Activated CD8-positive, alpha-beta T cell treated with anti-CD3 and anti-CD28 coated beads for 36 hours (primary cell): ENCODE data around the gene NFYC. TPM values are rescaled to one million over a fixed set of nuclear protein-coding genes. Genes with fewer than 3 reads are reported as not detected.

Source experiments
- ATAC-seq: fragments of 200-7000 bp; cut with Tn5 transposase; one replicate; pipeline ENCODE4 v1.10.0; 2021; ENCODE audit warnings: mild to moderate bottlenecking, moderate library complexity
- CTCF ChIA-PET: fragments of 350-600 bp; sonication (Branson Sonifier 250); formaldehyde crosslinking; loops from one replicate; lab custom pipeline; 2021; ENCODE audit warnings: antibody characterized with exemption; lab: Charles Lee
- POLR2A ChIA-PET: fragments of 350-600 bp; sonication (Branson Sonifier 250); formaldehyde crosslinking; loops from one replicate; lab custom pipeline; 2021; ENCODE audit warnings: antibody characterized with exemption; lab: Charles Lee
- DNase-seq: peaks from one replicate; pipeline ENCODE4 v3.0.0-alpha.2; 2020
- H3K27ac Mint-ChIP-seq: one replicate; pipeline ENCODE4 v1.8.0; 2021; ENCODE audit warnings: mild to moderate bottlenecking, mixed read lengths
- H3K27me3 Mint-ChIP-seq: one replicate; pipeline ENCODE4 v1.8.0; 2021; ENCODE audit warnings: mixed read lengths
- H3K36me3 Mint-ChIP-seq: one replicate; pipeline ENCODE4 v1.8.0; 2021; ENCODE audit warnings: low read depth, mixed read lengths
- H3K4me1 Mint-ChIP-seq: one replicate; pipeline ENCODE4 v1.8.0; 2021; ENCODE audit warnings: low read depth, mixed read lengths
- H3K4me3 Mint-ChIP-seq: one replicate; pipeline ENCODE4 v1.8.0; 2021; ENCODE audit warnings: mild to moderate bottlenecking, moderate library complexity, mixed read lengths
- H3K9me3 Mint-ChIP-seq: one replicate; pipeline ENCODE4 v1.8.0; 2021; ENCODE audit warnings: mixed read lengths
- CTCF ChIP-seq: fragments of 200-600 bp; IDR thresholded peaks from one replicate; pipeline ENCODE4 v1.8.0; 2022; ENCODE audit warnings: antibody characterized with exemption, mild to moderate bottlenecking
- intact Hi-C: fragments of 100-400 bp; cut with micrococcal nuclease; formaldehyde crosslinking; loops from one replicate; pipeline ENCODE4 v1.10.0; 2022
- total RNA-seq, 2 experiments: library from RNA; stranded (reverse); gene quantifications; one replicate each; pipeline ENCODE4 v1.2.3, GENCODE V29; 2021

The NFYC gene
- total RNA-seq, 2 experiments from 2014 or later = 45.6 to 53.8 TPM

- DNase-seq (no peak), ATAC-seq (peak; percentile 82)
- TF ChIP-seq CTCF = no peak
- POLR2A ChIA-PET = interaction anchor here (0.8 to 6.5 kb wide), 3 partner anchors 10 to 17 kb away, joined by 3 to 60 read pairs (median 4); partner anchors contain the start of gene NFYC
- intact Hi-C loops = no loop called here
- H3K9me3 Mint-ChIP-seq = no peaks in the 10 kb centered on the region
- peaks cover 66% of the 10 kb centered on the region for H3K4me1 Mint-ChIP-seq
- H3K27me3 Mint-ChIP-seq = no peaks in the 10 kb centered on the region
- CTCF ChIA-PET = interaction anchor here (1.1 to 2.2 kb wide), 2 partner anchors 17 to 176 kb away, joined by 3 to 5 read pairs; no protein-coding TSS in a partner anchor
- peaks cover 24% of the 10 kb centered on the region for H3K36me3 Mint-ChIP-seq
- H3K27ac Mint-ChIP-seq = peak overlapping the region; percentile 94
- H3K4me3 Mint-ChIP-seq = peak overlapping the region; percentile 93
Measured at GRCh38 chr1:40708750-40709099, 17.2 kb downstream of the NFYC start.

GRCh38 chr1:40709100-40709801 lies 17.7 kb downstream of the NFYC start:
- no peaks in the 10 kb centered on the region for H3K9me3 Mint-ChIP-seq
- no peak for TF ChIP-seq CTCF
- intact Hi-C loops = no loop called here
- DNase-seq (peak; percentile 88), ATAC-seq (peak; percentile 95)
- H3K4me1 Mint-ChIP-seq = peaks cover 63% of the 10 kb centered on the region
- H3K4me3 Mint-ChIP-seq = peak overlapping the region; percentile 93
- H3K36me3 Mint-ChIP-seq = peaks cover 24% of the 10 kb centered on the region
- ChIA-PET POLR2A (interaction anchor here (1.0 to 6.5 kb wide), 4 partner anchors 8 to 81 kb away, joined by 3 to 60 read pairs (median 4); partner anchors contain the start of gene NFYC), CTCF (interaction anchor here (1.1 to 3.4 kb wide), 5 partner anchors 14 to 177 kb away, joined by 3 to 13 read pairs (median 5); partner anchors contain the start of gene NFYC)
- H3K27me3 Mint-ChIP-seq = no peaks in the 10 kb centered on the region
- peak overlapping the region; percentile 94 for H3K27ac Mint-ChIP-seq

- DNase-seq = no peak
- CTCF ChIA-PET = interaction anchor here (1.3 to 3.4 kb wide), 5 partner anchors 9 to 18 kb away, joined by 3 to 13 read pairs (median 5); partner anchors contain the start of gene NFYC
- peaks cover 57% of the 10 kb centered on the region for H3K4me1 Mint-ChIP-seq
- H3K4me3 Mint-ChIP-seq = peak overlapping the region; percentile 93
- H3K27me3 Mint-ChIP-seq = no peaks in the 10 kb centered on the region
- no peak for TF ChIP-seq CTCF
- ATAC-seq = no peak
- peak overlapping the region; percentile 94 for H3K27ac Mint-ChIP-seq
- H3K36me3 Mint-ChIP-seq = peaks cover 24% of the 10 kb centered on the region
- POLR2A ChIA-PET = interaction anchor here (1.0 to 6.5 kb wide), 4 partner anchors 9 to 81 kb away, joined by 3 to 60 read pairs (median 4); partner anchors contain the start of gene NFYC
- intact Hi-C loops = no loop called here
- no peaks in the 10 kb centered on the region for H3K9me3 Mint-ChIP-seq
Measured at GRCh38 chr1:40709802-40710278, 18.3 kb downstream of the NFYC start.

- DNase-seq = no peak
- Mint-ChIP-seq H3K27me3 (no peaks in the 10 kb centered on the region), H3K36me3 (peaks cover 26% of the 10 kb centered on the region), H3K27ac (peak overlapping the region; percentile 35), H3K4me3 (peak overlapping the region; percentile 43), H3K9me3 (no peaks in the 10 kb centered on the region), H3K4me1 (peaks cover 56% of the 10 kb centered on the region)
- no peak for ATAC-seq
- no peak for TF ChIP-seq CTCF
- ChIA-PET CTCF (interaction anchor here (1.2 to 3.4 kb wide), 6 partner anchors 10 to 19 kb away, joined by 3 to 13 read pairs (median 6); partner anchors contain the start of gene NFYC), POLR2A (interaction anchor here (1.0 to 6.5 kb wide), 4 partner anchors 10 to 80 kb away, joined by 3 to 60 read pairs (median 4); partner anchors contain the start of gene NFYC)
- intact Hi-C loops = no loop called here
Measured at GRCh38 chr1:40710581-40711315, 19.2 kb downstream of the NFYC start.
